GM18907 (cell line): ENCODE data around the gene TOLLIP.

ENCODE experiments used
- ATAC-seq: cut with Tn5 transposase; IDR thresholded peaks from one replicate; pipeline ENCODE4 v1.9.1; 2021; ENCODE audit warnings: mild to moderate bottlenecking, moderate library complexity; ENCODE audit not compliant: unreplicated experiment

The TOLLIP gene

DNA sequence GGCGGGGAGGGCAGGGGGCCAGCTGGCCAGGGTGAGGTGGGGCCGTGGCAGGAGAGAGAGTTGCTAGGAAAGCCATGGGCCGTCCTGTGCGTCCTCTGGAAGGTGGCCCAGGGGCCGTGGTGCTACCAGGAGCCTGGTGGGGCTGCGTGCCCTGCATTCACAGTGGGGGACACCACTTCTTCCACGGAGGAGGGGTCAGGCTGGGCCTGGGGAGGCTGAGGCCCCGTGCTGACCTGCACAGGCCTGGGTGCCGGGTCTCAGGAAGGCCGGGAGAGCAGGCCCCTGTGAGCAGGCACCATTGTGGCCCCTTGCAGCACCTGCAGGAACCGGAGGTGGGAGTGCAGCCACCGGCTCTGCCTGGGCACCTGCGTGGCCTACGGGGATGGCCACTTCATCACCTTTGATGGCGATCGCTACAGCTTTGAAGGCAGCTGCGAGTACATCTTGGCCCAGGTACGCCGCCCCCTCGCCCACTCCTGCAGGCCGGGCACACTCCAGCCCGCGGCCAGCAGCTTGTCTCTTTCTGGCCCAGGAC, 74.6 kb downstream of the TOLLIP start:
- ATAC-seq = no peak

DNA sequence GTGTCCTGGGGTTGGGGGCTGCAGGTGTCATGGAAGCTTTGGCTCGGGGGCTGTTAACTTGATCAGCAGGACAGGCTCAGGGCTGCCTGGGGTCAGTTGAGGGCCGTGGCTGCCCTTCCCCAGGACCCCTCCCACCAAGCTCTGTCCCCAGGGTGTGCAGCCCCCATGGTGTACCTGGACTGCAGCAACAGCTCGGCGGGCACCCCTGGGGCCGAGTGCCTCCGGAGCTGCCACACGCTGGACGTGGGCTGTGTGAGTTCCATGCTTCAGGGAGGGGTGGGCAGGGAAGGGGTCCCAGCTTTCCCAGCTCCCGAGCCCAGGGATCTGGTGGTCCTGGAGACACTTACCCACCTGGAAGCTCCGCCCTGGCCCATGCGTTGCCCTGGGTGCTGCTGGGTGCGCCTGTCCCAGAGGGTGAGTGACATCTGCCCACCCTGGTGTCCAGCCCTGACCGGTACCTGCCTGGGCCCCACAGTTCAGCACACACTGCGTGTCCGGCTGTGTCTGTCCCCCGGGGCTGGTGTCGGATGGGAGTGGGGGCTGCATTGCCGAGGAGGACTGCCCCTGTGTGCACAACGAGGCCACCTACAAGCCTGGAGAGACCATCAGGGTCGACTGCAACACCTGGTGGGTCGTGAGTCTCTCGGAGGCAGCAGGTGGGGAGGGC, 75.2 kb downstream of the TOLLIP start:
- ATAC-seq = no peak

DNA sequence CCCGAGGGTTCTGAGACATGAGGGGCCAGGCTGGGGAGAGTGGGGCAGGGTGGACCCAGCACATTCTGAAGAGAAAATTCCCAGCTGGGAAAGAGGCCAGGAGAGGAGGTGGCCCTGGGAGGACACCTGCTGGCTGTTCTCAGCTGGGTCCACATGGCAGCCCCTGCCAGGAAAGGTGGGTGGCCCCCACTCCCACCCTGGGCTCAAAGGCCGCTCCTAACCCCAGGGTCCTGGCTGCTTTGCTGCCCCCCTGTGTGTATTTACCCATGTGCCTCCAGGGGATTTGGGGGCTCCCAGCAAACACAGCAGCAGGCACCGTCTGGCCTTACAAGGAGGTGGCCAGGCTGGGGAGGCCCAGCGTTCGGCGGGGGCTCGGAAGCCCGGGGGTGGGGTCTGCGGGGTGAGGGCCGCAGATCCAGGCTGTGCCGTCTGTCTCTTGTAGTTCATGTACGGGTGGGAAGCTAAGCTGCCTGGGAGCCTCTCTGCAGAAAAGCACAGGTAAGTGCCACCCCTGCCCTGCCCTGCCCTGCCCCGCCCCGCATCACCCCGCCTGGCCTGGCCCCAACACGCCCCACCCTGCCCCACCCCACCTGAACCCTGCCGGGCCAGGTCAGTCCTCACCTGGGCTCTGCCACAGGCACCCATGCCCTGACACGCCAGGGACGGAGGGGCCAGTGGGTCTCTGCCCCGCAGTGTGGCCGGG, 75.9 kb downstream of the TOLLIP start:
- no peak for ATAC-seq

DNA sequence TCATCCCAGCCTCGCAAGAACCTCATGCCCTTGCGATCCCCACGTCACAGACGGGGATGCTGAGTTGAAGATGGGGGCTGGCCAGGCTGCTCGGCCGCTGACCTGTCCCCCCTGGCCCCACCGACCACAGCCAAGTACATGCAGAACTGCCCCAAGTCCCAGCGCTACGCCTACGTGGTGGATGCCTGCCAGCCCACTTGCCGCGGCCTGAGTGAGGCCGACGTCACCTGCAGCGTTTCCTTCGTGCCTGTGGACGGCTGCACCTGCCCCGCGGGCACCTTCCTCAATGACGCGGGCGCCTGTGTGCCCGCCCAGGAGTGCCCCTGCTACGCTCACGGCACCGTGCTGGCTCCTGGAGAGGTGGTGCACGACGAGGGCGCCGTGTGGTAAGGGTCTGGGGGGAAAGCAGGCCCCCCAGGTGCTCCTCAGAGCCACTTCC, 76.5 kb downstream of the TOLLIP start:
- ATAC-seq = no peak

DNA sequence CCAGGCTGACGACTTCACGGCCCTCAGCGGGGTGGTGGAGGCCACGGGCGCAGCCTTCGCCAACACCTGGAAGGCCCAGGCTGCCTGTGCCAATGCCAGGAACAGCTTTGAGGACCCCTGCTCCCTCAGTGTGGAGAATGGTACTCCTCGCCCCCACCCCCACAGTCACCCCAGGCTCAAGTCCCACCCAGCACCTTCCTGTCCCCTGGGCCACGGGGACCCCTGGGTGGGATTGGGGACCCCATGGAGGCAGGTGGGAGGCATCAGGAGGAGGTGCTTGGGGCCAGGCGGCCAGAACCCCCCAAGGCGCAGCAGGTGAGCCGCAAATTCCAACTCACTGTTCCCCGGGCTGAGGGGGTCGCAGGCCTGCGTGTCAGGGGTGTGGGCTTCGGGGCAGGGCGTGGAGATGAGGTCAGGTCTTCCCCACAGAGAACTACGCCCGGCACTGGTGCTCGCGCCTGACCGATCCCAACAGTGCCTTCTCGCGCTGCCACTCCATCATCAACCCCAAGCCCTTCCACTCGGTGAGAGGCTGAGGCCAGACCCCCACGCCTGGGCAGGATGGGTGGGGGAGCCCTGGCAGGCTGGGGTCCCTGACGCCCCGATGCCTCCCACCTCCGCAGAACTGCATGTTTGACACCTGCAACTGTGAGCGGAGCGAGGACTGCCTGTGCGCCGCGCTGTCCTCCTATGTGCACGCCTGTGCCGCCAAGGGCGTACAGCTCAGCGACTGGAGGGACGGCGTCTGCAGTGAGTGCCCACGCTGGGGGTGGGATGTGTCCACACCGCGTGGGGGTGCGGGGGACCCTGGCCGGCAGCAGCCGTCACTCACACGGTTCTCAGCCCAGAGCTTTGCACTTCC, 77.2 kb downstream of the TOLLIP start:
- ATAC-seq = no peak

DNA sequence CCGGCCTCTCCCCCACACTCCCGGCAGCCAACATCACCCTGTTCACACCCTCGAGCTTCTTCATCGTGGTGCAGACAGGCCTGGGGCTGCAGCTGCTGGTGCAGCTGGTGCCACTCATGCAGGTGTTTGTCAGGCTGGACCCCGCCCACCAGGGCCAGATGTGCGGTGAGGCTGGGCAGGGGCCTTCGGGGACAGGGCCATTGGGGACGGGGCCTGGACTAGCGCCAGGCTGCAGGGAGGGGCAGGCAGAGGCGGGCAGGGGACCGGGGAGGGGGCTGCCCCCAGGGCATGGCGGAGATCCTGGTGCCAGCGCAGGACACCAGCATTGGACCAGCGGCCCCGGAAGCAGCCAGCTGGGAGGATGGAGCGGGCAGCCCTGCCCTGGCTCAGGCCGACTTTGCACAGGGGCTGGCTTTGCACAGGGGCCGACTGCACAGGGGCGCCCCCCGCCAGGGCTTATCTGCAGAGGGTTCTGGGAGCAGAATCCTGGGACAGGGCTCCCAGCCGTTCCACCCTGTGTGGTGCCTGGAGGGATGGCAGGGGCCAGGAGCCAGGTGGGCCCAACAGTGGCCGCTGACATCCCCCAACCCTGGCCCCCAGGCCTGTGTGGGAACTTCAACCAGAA, 77.9 kb downstream of the TOLLIP start:
- ATAC-seq = no peak

DNA sequence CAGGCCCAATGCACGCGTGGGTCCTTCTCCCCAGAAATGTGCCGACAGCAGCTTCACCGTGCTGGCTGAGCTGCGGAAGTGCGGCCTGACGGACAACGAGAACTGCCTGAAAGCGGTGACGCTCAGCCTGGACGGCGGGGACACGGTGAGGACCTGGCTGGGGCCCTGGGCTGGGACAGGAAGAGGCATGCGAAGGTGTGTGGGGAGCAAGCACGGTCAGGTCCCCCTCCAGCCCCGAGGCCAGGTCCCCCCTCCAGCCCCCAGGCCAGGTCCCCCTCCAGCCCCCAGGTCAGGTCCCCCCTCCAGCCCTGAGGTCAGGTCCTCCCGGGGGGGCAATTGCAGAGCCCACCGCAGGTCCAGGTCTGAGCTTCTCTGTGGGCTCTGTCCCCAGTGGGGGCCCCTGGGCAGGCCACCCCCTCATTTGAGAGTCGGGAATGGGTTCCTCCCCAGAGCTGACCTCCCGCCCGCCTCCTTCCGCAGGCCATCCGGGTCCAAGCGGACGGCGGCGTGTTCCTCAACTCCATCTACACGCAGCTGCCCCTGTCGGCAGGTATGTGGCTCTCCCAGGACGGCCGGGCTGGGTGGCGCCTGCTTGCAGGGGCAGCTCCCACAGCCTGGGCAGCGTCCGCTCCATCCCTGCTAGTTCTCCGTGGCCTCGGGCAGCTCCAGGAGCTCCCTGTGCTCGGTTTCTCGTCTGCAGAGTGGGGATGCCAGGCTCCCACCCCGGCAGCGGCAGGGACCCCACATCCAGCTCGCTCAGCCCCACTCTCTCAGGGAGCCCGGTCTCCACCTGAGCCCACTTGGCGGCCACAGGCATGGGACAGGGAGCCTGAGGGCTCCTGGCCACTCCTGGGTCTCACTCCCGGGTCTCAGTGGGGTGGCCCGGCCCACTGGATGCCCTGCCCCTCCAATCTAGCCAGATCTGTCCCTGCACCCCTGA, 78.7 kb downstream of the TOLLIP start:
- no peak for ATAC-seq

DNA sequence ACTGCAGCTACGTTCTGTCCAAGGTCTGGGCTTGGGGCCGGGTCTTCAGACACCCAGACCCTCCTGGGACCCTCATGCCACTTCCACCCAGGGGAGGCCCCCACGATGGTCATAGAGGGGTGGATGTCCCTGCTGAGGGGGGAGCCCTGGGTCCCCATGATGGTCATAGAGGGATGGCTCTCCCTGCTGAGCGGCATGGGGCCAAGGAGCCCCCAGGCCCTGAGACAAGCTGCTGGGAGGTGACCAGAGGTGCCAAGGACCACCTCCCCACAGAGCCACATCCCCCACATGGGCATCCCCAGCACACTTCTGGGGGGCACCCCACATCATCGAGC, 79.3 kb downstream of the TOLLIP start:
- no peak for ATAC-seq

DNA sequence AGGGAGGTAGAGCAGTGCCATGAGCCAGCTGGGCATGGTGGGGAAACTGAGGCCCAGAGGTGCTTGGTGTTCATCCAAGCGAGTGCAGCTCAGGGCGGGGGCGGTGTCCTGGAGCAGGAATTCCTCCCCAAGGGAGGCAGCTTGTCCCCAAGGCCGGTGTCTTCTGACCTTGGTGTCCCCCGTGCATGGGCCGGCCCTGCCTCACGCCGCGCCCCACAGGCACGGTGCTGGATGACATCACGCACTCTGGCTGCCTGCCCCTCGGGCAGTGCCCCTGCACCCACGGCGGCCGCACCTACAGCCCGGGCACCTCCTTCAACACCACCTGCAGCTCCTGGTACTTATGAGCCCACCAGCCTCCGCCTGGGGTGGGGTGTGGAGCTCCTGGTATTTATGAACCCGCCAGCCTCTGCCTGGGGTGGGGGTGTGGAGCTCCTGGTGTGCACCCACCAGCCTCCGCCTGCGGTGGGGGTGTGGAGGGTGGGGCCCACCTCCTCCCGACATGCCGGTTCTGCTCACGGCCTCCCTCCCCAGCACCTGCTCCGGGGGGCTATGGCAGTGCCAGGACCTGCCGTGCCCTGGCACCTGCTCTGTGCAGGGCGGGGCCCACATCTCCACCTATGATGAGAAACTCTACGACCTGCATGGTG, 79.8 kb downstream of the TOLLIP start:
- ATAC-seq = no peak

DNA sequence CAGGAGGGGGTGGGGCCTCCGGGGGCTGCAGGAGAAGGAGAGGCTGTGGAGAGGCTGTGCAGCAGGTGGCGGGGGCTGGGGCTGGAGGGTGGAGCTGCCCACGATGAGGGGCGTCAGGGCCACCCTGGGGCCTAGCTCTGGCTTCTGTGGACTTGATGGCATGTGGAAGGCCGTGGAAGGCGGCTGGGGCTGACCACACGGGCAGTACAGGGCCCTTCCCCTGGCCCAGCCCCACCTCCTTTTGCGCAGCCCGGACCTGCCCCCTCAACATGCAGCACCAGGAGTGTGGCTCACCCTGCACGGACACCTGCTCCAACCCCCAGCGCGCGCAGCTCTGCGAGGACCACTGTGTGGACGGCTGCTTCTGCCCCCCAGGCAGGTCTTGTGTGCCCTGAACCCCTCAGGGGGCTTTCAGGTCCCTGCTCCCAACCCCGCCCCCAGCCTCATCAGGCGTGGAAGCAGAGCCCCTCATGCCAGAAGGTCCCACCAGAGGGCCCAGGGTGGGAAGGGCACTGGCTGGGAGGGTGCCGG, 80.4 kb downstream of the TOLLIP start:
- ATAC-seq = no peak

DNA sequence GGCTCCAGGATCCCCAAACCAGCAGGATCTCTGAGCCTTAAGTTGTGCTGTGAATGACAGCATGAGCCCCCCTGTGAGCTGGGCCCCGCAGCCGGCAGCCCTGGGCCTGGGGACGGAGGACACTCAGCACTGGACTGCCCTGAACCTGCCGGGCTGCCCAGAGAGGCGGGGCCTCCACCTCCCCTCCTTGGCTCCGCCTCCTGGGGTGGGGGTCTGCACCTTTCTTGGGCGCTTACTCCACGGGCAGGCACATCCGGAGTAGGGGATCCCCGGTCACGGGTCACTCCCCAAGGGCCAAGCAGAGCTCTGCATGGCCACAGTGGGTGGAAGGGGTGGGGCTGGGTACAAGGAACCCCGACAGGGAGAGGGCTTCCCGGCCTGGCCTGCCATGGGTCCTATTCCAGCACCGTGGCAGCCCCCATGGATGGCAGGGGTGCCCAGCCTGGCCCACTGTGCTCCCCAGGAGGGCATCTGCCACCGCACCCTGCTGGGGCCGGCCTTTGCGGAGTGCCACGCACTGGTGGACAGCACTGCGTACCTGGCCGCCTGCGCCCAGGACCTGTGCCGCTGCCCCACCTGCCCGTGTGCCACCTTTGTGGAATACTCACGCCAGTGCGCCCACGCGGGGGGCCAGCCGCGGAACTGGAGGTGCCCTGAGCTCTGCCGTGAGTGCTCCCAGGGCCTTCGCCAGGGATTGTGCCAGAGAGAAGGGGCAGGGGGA, 81.2 kb downstream of the TOLLIP start:
- ATAC-seq = no peak

DNA sequence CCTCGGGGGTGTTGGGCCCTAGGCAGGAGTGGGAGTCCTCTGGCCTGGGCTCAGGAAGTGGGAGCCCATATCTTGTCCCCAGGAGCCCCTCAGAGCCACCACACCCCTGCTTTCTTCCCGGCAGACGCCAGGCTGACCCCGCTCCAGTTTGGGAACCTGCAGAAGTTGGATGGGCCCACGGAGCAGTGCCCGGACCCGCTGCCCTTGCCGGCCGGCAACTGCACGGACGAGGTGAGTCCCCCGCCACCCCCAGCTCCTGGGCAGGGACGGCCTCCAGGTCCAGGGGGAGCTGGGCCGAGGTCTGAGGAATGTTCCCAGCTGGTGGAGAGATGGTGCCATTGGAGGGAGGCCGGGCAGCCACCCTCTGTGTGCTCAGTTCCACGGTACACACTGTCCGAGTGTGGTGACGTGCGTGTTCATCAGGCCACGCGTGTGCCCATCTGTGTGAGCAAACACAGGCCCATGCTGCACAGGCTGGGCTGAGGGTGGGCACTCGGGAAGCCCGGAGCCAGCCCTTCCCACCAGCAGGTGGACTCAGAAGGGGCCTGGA, 81.8 kb downstream of the TOLLIP start:
- no peak for ATAC-seq

DNA sequence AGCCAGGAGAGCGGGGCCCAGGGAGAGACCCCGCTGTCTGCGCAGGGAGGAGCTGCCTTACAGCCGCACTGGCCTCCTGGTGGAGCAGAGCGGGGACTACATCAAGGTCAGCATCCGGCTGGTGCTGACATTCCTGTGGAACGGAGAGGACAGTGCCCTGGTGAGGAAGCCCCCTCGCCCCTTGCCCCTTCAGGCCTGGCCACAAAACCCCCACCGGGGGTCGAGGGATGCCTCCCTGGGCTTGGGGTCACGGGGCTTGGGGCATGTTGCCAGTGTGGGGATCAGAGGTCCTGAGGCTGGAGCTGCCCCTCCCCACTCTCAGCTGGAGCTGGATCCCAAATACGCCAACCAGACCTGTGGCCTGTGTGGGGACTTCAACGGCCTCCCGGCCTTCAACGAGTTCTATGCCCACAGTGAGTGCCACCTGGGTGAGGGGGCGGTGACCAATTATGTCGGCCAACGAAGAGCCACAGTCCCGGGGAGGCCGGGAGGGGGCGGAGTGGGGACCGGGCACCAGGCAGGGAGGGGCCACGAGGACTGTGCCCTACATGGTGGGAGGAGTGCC, 82.4 kb downstream of the TOLLIP start:
- no peak for ATAC-seq

DNA sequence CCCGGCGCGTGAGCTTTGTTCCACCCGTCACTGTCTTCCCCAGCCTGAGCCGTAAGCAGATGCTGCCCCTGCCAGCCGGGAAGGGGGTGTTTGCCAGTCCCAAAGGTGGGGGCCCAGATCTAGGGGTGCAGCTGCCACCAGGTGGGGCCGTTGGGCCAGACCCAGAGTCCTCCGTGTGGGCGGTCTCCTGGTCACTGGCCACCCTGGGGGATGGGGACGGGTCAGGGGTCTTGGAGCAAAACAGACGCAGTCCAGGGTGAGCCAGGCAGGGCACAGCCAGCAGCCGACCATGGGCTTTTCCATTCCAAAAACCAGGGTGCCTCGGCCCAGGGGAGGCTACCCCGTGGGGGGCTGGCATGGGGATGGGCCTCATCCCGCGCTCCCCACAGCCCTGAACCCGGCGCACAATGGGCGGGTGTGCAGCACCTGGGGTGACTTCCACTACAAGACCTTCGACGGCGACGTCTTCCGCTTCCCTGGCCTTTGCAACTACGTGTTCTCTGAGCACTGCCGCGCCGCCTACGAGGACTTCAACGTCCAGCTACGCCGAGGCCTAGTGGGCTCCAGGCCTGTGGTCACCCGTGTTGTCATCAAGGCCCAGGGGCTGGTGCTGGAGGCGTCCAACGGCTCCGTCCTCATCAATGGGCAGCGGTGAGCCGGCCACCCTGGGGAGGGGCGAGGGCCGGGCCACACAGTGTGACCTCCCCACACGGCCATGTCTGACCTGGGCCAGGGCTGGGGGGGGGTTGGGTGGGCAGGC, 83.0 kb downstream of the TOLLIP start:
- no peak for ATAC-seq

DNA sequence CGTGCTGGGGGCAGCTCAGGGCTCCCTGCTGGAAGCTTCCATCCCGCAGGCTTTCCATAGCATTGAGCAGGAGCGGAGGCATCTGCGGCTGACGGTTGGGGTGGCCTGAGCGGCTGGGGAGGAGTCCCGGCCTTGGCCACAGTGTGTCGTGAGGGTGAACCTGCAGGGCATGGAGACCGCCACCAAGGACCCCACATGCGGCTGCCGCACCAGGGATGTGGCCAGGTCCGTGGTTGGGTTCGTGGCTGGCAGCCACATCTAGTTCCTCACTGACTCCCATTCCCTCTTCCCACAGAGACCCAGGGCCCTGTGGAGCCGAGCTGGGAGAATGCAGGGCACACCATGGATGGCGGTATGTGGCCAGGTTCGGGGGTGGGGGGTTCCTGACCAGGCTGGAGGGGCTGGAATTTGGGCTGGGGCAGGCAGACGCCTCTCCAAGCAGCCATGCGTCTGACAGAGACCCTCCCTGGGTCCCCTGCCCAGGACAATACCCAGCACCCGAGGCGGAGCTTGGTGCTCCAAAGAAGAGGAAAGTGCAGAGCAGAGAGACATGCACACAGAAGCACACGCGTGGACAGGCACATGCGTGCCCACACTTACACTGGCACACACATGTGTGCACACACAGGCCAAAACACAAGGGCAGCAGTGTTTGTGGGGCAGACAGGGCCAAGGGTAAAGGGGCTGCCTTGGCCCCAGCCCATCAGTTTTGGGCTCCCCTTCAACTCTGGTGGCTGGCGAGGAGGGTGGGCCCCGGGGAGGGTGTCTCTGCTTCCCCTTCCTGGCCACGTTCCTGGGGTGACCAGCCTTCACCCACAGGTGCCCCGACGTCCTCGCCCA, 83.8 kb downstream of the TOLLIP start:
- no peak for ATAC-seq
